Measurements from ENCODE around the gene SRRM4. TPM values are rescaled to one million over a fixed set of nuclear protein-coding genes. Genes with fewer than 3 reads are reported as not detected.

The SRRM4 gene
- polyA plus RNA-seq, 1 experiment: not detected

- no peak for TF ChIP-seq CTCF (IDR thresholded peaks at IDR 0.05; ENCODE audit: insufficient read depth, low read depth, low read length)
- Histone ChIP-seq H3K36me3 (ENCODE audit: control insufficient read depth, insufficient read depth, low read length) (no peaks in the 10 kb centered on the region), H3K4me3 (ENCODE audit: low read depth, low read length) (no peak overlapping the region), H3K27me3 (ENCODE audit: control insufficient read depth, insufficient read depth, low read length) (no peaks in the 10 kb centered on the region)
- POLR2A ChIA-PET: no interaction called here
- no peak for DNase-seq (ENCODE audit: low read depth)
- CTCF ChIA-PET: no interaction called here
These were observed 166.6 kb downstream of the SRRM4 start for GRCh38 chr12:119147847-119148448.

GRCh38 chr12:119149270-119149669, 167.9 kb downstream of the SRRM4 start:
- H3K27me3 ChIP-seq (ENCODE audit: control insufficient read depth, insufficient read depth, low read length): no peaks in the 10 kb centered on the region

GRCh38 chr12:119151445-119152026, 170.2 kb downstream of the SRRM4 start:
- Histone ChIP-seq H3K36me3 (ENCODE audit: control insufficient read depth, insufficient read depth, low read length) (no peaks in the 10 kb centered on the region), H3K27me3 (ENCODE audit: control insufficient read depth, insufficient read depth, low read length) (no peaks in the 10 kb centered on the region), H3K4me3 (ENCODE audit: low read depth, low read length) (no peak overlapping the region)
- CTCF ChIA-PET: interaction anchor here (0.6 to 1.9 kb wide), 3 partner anchors 13 to 961 kb away, joined by 3 to 5 read pairs (median 3); no protein-coding TSS in a partner anchor
- no peak for DNase-seq (ENCODE audit: low read depth)
- TF ChIP-seq CTCF (IDR thresholded peaks at IDR 0.05; ENCODE audit: insufficient read depth, low read depth, low read length): no peak
- POLR2A ChIA-PET: no interaction called here

More at GRCh38 chr12:119149270-119149669, 167.9 kb downstream of the SRRM4 start:
- CTCF ChIA-PET: no interaction called here
- no peak for TF ChIP-seq CTCF (IDR thresholded peaks at IDR 0.05; ENCODE audit: insufficient read depth, low read depth, low read length)
- Histone ChIP-seq H3K36me3 (ENCODE audit: control insufficient read depth, insufficient read depth, low read length) (no peaks in the 10 kb centered on the region), H3K4me3 (ENCODE audit: low read depth, low read length) (no peak overlapping the region)
- no peak for DNase-seq (ENCODE audit: low read depth)
- POLR2A ChIA-PET: no interaction called here

- Histone ChIP-seq H3K36me3 (ENCODE audit: control insufficient read depth, insufficient read depth, low read length) (no peaks in the 10 kb centered on the region), H3K4me3 (ENCODE audit: low read depth, low read length) (no peak overlapping the region), H3K27me3 (ENCODE audit: control insufficient read depth, insufficient read depth, low read length) (no peaks in the 10 kb centered on the region)
- ChIA-PET CTCF (interaction anchor here (1.9 kb wide), 1 partner anchor 260 kb away, joined by 5 read pairs; no protein-coding TSS in a partner anchor), POLR2A (no interaction called here)
- no peak for TF ChIP-seq CTCF (IDR thresholded peaks at IDR 0.05; ENCODE audit: insufficient read depth, low read depth, low read length)
- no peak for DNase-seq (ENCODE audit: low read depth)
These were observed 172.4 kb downstream of the SRRM4 start for GRCh38 chr12:119153477-119154434.

- ChIA-PET POLR2A (no interaction called here), CTCF (no interaction called here)
- Histone ChIP-seq H3K4me3 (ENCODE audit: low read depth, low read length) (no peak overlapping the region), H3K36me3 (ENCODE audit: control insufficient read depth, insufficient read depth, low read length) (no peaks in the 10 kb centered on the region), H3K27me3 (ENCODE audit: control insufficient read depth, insufficient read depth, low read length) (no peaks in the 10 kb centered on the region)
- no peak for DNase-seq (ENCODE audit: low read depth)
- no peak for TF ChIP-seq CTCF (IDR thresholded peaks at IDR 0.05; ENCODE audit: insufficient read depth, low read depth, low read length)
These were observed 173.1 kb downstream of the SRRM4 start for GRCh38 chr12:119154435-119154818.

All from BJ (cell line).